Suppressor macrophage (primary cell): ENCODE results near the gene FGD1.

ENCODE experiments used
- DNase-seq, 4 experiments: peaks; one replicate each; pipeline ENCODE4 v3.0.0-alpha.2; 2020 to 2022

The FGD1 gene

GRCh38 chrX:54470054-54470760 lies 25.8 kb downstream of the FGD1 start:
- DNase-seq: no peak

- no peak for DNase-seq
These were observed 43.1 kb downstream of the FGD1 start for GRCh38 chrX:54452920-54453319.

GRCh38 chrX:54449929-54450328 lies 46.1 kb downstream of the FGD1 start:
- DNase-seq: no peak

- DNase-seq: no peak
These were observed 48.6 kb downstream of the FGD1 start for GRCh38 chrX:54447461-54447860.

GRCh38 chrX:54446084-54446483 lies 50.0 kb downstream of the FGD1 start:
- DNase-seq: no peak

GRCh38 chrX:54444752-54445151 lies 51.3 kb downstream of the FGD1 start:
- no peak for DNase-seq

- no peak for DNase-seq
These were observed 53.2 kb downstream of the FGD1 start for GRCh38 chrX:54442790-54443189.

- peak; percentile 73 to 86 (median 85) for DNase-seq
These were observed 55.8 kb downstream of the FGD1 start, which contains the start of gene TSR2 for GRCh38 chrX:54439960-54440871. TSS of gene TSR2 (plus strand) at chrX:54440404. CDS start at chrX:54440422, 18 bp downstream.

- DNase-seq: no peak
These were observed 60.9 kb downstream of the FGD1 start for GRCh38 chrX:54435121-54435520.

- no peak for DNase-seq
These were observed 65.5 kb downstream of the FGD1 start for GRCh38 chrX:54430519-54430918.

GRCh38 chrX:54427837-54428424 lies 68.1 kb downstream of the FGD1 start:
- DNase-seq: no peak

GRCh38 chrX:54423161-54423888 lies 72.7 kb downstream of the FGD1 start:
- peak in 2 of 4 experiments; percentile 4 to 5 for DNase-seq

- no peak for DNase-seq
These were observed 73.9 kb downstream of the FGD1 start for GRCh38 chrX:54422168-54422567.

- no peak for DNase-seq
These were observed 76.3 kb downstream of the FGD1 start for GRCh38 chrX:54419559-54420302.

- no peak for DNase-seq
These were observed 79.1 kb downstream of the FGD1 start for GRCh38 chrX:54416965-54417364.

GRCh38 chrX:54415534-54416350 lies 80.3 kb downstream of the FGD1 start:
- no peak for DNase-seq

GRCh38 chrX:54413753-54414152 lies 82.3 kb downstream of the FGD1 start:
- DNase-seq: no peak

GRCh38 chrX:54411732-54412131 lies 84.3 kb downstream of the FGD1 start:
- no peak for DNase-seq

- DNase-seq: no peak
These were observed 88.8 kb downstream of the FGD1 start for GRCh38 chrX:54407266-54407665.

- no peak for DNase-seq
These were observed 98.9 kb downstream of the FGD1 start for GRCh38 chrX:54397113-54397512.
